CD4-positive, alpha-beta T cell treated with Interleukin-1 beta for 1 hour (primary cell): Measurements from ENCODE around the gene GTF2F2.
"Not testable (repeated sequence)": the region's sequence is repeated elsewhere in the genome, so short reads cannot be mapped to it uniquely, and the experiment has no call there.

Experiments used
- DNase-seq, 2 donors: peaks; one replicate each; pipeline ENCODE4 v3.0.0-alpha.2; 2020 to 2022

Gene GTF2F2

GRCh38 chr13:45180713-45181601 lies 60.6 kb downstream of the GTF2F2 start:
- DNase-seq = no peak

GRCh38 chr13:45184693-45185092 lies 64.4 kb downstream of the GTF2F2 start:
- no peak for DNase-seq

GRCh38 chr13:45185286-45185685 lies 65.0 kb downstream of the GTF2F2 start:
- no peak for DNase-seq

GRCh38 chr13:45189077-45189476 lies 68.8 kb downstream of the GTF2F2 start:
- DNase-seq = not testable (repeated sequence)

GRCh38 chr13:45189511-45189910 lies 69.2 kb downstream of the GTF2F2 start:
- not testable (repeated sequence) for DNase-seq

GRCh38 chr13:45191874-45192273 lies 71.6 kb downstream of the GTF2F2 start:
- DNase-seq = no peak

GRCh38 chr13:45194081-45194939 lies 74.0 kb downstream of the GTF2F2 start:
- no peak for DNase-seq

GRCh38 chr13:45195421-45195820 lies 75.1 kb downstream of the GTF2F2 start:
- no peak for DNase-seq

- no peak for DNase-seq
Observed at GRCh38 chr13:45196096-45196495, 75.8 kb downstream of the GTF2F2 start.

- no peak for DNase-seq
Observed at GRCh38 chr13:45196622-45197021, 76.3 kb downstream of the GTF2F2 start.

- DNase-seq = no peak
Observed at GRCh38 chr13:45198041-45198440, 77.7 kb downstream of the GTF2F2 start.

GRCh38 chr13:45198924-45199323 lies 78.6 kb downstream of the GTF2F2 start:
- no peak for DNase-seq

GRCh38 chr13:45199711-45200110 lies 79.4 kb downstream of the GTF2F2 start:
- DNase-seq = no peak

- no peak for DNase-seq
Observed at GRCh38 chr13:45200701-45201232, 80.5 kb downstream of the GTF2F2 start, which contains the start of gene KCTD4. KCTD4 (minus strand) TSS chr13:45201045; CDS start chr13:45194567, 6,478 bp downstream.

- no peak for DNase-seq
Observed at GRCh38 chr13:45205124-45205523, 84.8 kb downstream of the GTF2F2 start.

- no peak for DNase-seq
Observed at GRCh38 chr13:45206340-45206739, 86.0 kb downstream of the GTF2F2 start.

- no peak for DNase-seq
Observed at GRCh38 chr13:45207319-45207718, 87.0 kb downstream of the GTF2F2 start.

- no peak for DNase-seq
Observed at GRCh38 chr13:45208132-45208531, 87.8 kb downstream of the GTF2F2 start.

GRCh38 chr13:45209229-45209628 lies 88.9 kb downstream of the GTF2F2 start:
- no peak for DNase-seq

GRCh38 chr13:45215392-45216077 lies 95.2 kb downstream of the GTF2F2 start:
- DNase-seq = no peak

GRCh38 chr13:45216193-45216592 lies 95.9 kb downstream of the GTF2F2 start:
- DNase-seq = no peak

GRCh38 chr13:45218689-45219088 lies 98.4 kb downstream of the GTF2F2 start:
- no peak for DNase-seq
